Measurements from ENCODE around the gene ALDH18A1. TPM values are rescaled to one million over a fixed set of nuclear protein-coding genes. Genes with fewer than 3 reads are reported as not detected.

The ALDH18A1 gene
- total RNA-seq, 2 donors from 2014 or later: 81.0 to 130 TPM

- H3K9me3 Mint-ChIP-seq: no peaks in the 10 kb centered on the region
- peaks cover 50% of the 10 kb centered on the region for H3K36me3 Mint-ChIP-seq (ENCODE audit: low read depth)
- Histone ChIP-seq H3K9me3 (ENCODE audit: control insufficient read depth, low read length) (no peaks in the 10 kb centered on the region), H3K27ac (ENCODE audit: low read depth, low read length) (no peak overlapping the region), H3K36me3 (ENCODE audit: control insufficient read depth, insufficient read depth, low read length) (peaks cover 63% of the 10 kb centered on the region), H3K27me3 (ENCODE audit: control insufficient read depth, insufficient read depth, low read length, poor library complexity, severe bottlenecking) (no peaks in the 10 kb centered on the region), H3K4me3 (ENCODE audit: low read length) (no peak overlapping the region), H3K4me1 (ENCODE audit: control insufficient read depth, insufficient read depth, low read length) (peaks cover 8% of the 10 kb centered on the region), H3K9ac (ENCODE audit: extremely low read depth, low read length, poor library complexity, severe bottlenecking) (no peak overlapping the region)
- H3K4me3 Mint-ChIP-seq: no peak overlapping the region
- TF ChIP-seq CTCF (conservative IDR thresholded peaks at IDR 0.05): no peak
- no peak overlapping the region for H3K27ac Mint-ChIP-seq
- no peak for DNase-seq
- H3K27me3 Mint-ChIP-seq (ENCODE audit: insufficient read depth): no peaks in the 10 kb centered on the region
- 93% methylated on average over 1 of the region's 1 CpG; no CpG with 5 or more reads in 1 of the 2 experiments for WGBS, 2 experiments (ENCODE audit: insufficient coverage in 1 of 2, insufficient read length in 1 of 2)
- H3K4me1 Mint-ChIP-seq: peaks cover 21% of the 10 kb centered on the region
These were observed 15.6 kb downstream of the ALDH18A1 start for GRCh38 chr10:95640891-95641315.

GRCh38 chr10:95637911-95638310 lies 18.6 kb downstream of the ALDH18A1 start:
- Mint-ChIP-seq H3K4me1 (peaks cover 23% of the 10 kb centered on the region), H3K36me3 (ENCODE audit: low read depth) (peaks cover 59% of the 10 kb centered on the region), H3K27me3 (ENCODE audit: insufficient read depth) (no peaks in the 10 kb centered on the region), H3K4me3 (no peak overlapping the region), H3K27ac (no peak overlapping the region), H3K9me3 (no peaks in the 10 kb centered on the region)
- Histone ChIP-seq H3K4me3 (ENCODE audit: low read length) (no peak overlapping the region), H3K9me3 (ENCODE audit: control insufficient read depth, low read length) (no peaks in the 10 kb centered on the region), H3K4me1 (ENCODE audit: control insufficient read depth, insufficient read depth, low read length) (peaks cover 10% of the 10 kb centered on the region), H3K27ac (ENCODE audit: low read depth, low read length) (no peak overlapping the region), H3K27me3 (ENCODE audit: control insufficient read depth, insufficient read depth, low read length, poor library complexity, severe bottlenecking) (no peaks in the 10 kb centered on the region), H3K9ac (ENCODE audit: extremely low read depth, low read length, poor library complexity, severe bottlenecking) (no peak overlapping the region), H3K36me3 (ENCODE audit: control insufficient read depth, insufficient read depth, low read length) (peaks cover 74% of the 10 kb centered on the region)
- TF ChIP-seq CTCF (conservative IDR thresholded peaks at IDR 0.05): no peak
- 94% methylated on average over 3 to 4 of the region's 4 CpGs for WGBS, 2 experiments (ENCODE audit: insufficient coverage in 1 of 2, insufficient read length in 1 of 2)
- no peak for DNase-seq

- H3K4me1 ChIP-seq (ENCODE audit: control insufficient read depth, insufficient read depth, low read length): peaks cover 12% of the 10 kb centered on the region
- H3K9me3 ChIP-seq (ENCODE audit: control insufficient read depth, low read length): no peaks in the 10 kb centered on the region
- H3K9ac ChIP-seq (ENCODE audit: extremely low read depth, low read length, poor library complexity, severe bottlenecking): no peak overlapping the region
- no peak overlapping the region for H3K4me3 ChIP-seq (ENCODE audit: low read length)
- no peak for TF ChIP-seq CTCF (conservative IDR thresholded peaks at IDR 0.05)
- Mint-ChIP-seq H3K9me3 (no peaks in the 10 kb centered on the region), H3K27ac (no peak overlapping the region), H3K4me3 (no peak overlapping the region), H3K4me1 (peaks cover 25% of the 10 kb centered on the region), H3K36me3 (ENCODE audit: low read depth) (peaks cover 59% of the 10 kb centered on the region), H3K27me3 (ENCODE audit: insufficient read depth) (no peaks in the 10 kb centered on the region)
- H3K36me3 ChIP-seq (ENCODE audit: control insufficient read depth, insufficient read depth, low read length): peaks cover 74% of the 10 kb centered on the region
- WGBS, 2 experiments (ENCODE audit: insufficient coverage in 1 of 2, insufficient read length in 1 of 2): 95 to 97% methylated on average over 9 to 10 of the region's 10 CpGs
- no peak overlapping the region for H3K27ac ChIP-seq (ENCODE audit: low read depth, low read length)
- H3K27me3 ChIP-seq (ENCODE audit: control insufficient read depth, insufficient read depth, low read length, poor library complexity, severe bottlenecking): no peaks in the 10 kb centered on the region
- no peak for DNase-seq
These were observed 19.4 kb downstream of the ALDH18A1 start for GRCh38 chr10:95637140-95637539.
